Measurements from ENCODE around the gene PARN.
"Not testable (repeated sequence)": the region's sequence is repeated elsewhere in the genome, so short reads cannot be mapped to it uniquely, and the experiment has no call there.

PARN gene

DNA sequence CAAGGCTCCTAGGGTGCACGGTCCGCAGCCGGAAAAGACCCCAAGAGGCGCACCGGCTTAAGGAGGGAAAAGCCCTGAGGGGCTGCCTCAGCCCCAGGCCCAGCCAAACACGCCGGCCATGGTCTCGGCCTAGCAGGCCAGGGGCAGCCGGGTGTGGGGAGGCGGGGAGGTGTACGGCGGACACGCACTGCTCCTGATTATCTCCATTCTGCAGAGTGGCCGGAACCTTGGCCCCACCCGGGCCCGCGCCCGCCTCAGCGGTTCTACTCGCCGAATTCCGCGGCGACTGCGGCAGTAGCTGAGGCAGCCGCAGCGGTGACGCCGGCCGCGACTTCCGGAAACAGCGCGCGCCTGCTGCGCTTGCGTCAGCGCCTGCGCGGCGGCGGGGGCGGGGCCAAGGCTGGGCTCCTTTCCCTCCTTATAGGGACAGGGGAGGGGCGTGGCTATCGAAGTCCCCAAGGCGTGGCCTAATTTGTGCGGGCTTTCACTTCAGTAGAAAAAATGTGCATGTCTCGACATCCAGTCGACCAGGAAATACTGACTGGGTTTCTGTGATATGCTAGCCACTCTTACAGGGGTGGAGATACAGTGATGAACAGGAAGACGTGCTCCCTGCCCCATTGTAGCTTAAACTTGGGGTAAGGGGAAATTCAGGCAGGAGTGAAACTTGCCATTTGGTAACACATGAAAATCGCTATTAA lies at the start of gene PARN:
Gene PARN (minus strand): TSS at position 342 of the 701 bp plus-strand sequence. CDS start 135 bp downstream, at position 207.
- in situ Hi-C loops (cut with HindIII; ENCODE audit: low sequenced_read_pairs), result no loop called here

GRCh38 chr16:14678748-14679497 lies 48.9 kb upstream of the PARN start:
- in situ Hi-C loops (cut with HindIII; ENCODE audit: low sequenced_read_pairs), result no loop called here

DNA sequence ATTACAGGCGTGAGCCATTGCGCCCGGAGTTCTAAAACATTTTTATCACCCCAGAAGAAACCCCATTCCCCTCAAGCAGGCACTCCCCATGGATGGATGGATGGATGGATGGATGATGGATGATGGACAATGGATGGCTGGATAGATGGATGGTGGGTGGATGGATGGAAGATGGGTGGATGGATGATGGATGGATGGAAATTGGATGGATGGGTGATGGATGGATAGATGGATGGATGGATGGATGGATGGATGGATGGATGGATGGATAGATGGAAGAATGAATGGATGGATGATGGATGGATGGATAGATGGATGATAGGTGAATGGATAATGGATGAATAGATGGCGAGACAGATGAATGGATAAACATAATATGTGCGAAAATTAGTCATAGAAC lies 47.6 kb upstream of the PARN start:
- in situ Hi-C loops (cut with HindIII; ENCODE audit: low sequenced_read_pairs), result no loop called here

- in situ Hi-C loops (cut with HindIII; ENCODE audit: low sequenced_read_pairs), result no loop called here
Measured at GRCh38 chr16:14676633-14677032, 46.6 kb upstream of the PARN start.

GRCh38 chr16:14672403-14672971 lies 42.4 kb upstream of the PARN start:
- in situ Hi-C loops (cut with HindIII; ENCODE audit: low sequenced_read_pairs), result no loop called here

DNA sequence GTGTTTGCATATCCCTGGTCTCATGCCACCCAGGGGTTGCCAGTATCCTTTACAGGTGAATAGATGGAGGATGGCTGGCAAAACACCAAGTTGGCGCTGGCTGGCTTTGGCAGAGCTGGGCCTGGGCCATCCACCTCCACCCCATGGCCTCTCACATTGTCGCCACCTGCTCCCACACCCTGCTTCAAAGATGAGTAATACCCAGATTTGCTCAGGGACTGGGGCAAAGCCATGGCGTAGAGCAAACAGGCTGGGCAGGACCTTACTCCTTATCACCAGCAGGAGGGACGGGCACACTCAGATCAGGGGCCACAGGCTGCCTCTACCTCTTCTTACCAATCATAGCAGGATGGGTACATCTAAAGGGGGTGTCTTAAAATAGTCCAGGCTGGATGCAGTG lies 39.7 kb upstream of the PARN start:
- in situ Hi-C loops (cut with HindIII; ENCODE audit: low sequenced_read_pairs), result no loop called here

GRCh38 chr16:14668556-14669223 lies 38.6 kb upstream of the PARN start:
- in situ Hi-C loops (cut with HindIII; ENCODE audit: low sequenced_read_pairs), result no loop called here

DNA sequence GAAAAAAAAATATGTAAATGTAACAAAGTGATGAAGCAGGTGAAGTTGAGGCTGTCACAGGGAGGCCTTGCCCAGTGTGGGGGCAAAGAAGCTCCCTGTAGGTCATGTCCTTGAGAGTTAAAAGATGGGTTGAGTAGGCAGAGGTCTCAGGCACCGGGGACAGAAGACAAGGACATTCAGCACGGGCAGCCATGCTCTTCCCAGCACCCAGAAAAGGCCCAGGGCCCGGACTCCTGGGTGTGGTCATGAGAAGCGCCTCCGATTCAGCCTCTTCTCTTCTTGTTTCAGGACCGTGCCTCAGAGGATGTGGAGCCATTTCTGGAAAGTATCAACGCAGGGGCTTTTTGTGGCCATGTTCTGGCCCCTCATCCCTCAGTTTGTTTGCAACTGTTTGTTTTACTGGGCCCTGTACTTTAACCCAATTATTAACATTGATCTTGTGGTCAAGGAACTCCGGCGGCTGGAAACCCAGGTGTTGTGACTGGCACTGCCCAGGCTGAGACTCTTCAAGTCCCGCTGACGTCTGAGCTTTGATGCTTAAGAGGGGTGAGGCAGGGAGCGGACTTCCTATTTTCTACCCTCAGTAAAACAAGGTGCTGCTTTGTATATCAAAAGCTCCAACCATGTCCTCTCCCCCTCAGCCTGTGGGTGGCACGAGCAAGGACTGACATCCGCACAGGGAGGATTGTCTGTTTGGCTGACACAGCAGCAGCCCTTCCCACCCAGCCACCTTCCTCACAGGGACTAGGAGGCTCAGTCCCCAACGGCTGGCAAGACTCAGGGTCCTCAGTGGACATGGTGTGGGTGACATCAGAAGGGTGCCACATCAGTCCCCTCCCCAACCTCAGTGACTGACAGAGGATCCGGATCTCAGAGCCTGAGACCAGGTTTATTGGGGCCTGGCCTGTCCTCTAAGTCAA lies 37.5 kb upstream of the PARN start:
- in situ Hi-C loops (cut with HindIII; ENCODE audit: low sequenced_read_pairs), result no loop called here

- in situ Hi-C loops (cut with HindIII; ENCODE audit: low sequenced_read_pairs), result no loop called here
Measured at GRCh38 chr16:14658063-14658462, 28.0 kb upstream of the PARN start.

DNA sequence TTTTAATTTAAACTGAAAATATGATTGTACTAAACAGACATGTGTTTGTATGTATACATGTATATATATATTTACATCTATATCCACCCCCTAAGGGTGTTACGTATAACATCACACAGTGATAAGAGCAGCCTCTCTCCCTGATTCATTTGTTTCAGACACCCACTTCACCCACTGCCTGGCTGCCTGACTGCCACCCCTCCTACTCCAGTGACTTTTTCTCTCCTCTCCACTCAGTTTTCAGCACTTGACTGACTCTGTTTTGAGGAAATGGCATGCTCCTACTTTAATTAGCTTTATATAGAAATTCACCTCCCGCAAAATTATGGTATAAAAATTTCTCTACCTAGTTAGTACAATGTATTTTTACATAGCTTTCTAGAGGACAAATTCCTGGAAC lies 22.7 kb upstream of the PARN start:
- in situ Hi-C loops (cut with HindIII; ENCODE audit: low sequenced_read_pairs), result no loop called here

GRCh38 chr16:14650629-14651028 lies 20.6 kb upstream of the PARN start:
- in situ Hi-C loops (cut with HindIII; ENCODE audit: low sequenced_read_pairs), result no loop called here

DNA sequence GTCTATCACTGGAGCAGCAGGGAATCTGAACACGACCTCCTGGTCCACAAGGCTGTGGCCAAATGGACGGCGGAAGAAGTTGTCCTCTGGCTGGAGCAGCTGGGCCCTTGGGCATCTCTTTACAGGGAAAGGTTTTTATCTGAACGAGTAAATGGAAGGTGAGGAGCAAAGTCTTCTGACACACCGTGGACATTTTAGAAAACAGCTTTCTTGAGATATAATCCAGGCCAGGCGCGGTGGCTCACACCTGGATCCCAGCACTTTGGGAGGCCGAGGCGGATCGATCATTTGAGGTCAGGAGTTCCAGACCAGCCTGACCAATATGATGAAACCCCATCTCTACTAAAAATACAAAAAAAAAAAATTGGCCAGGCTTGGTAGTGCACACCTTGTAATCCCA lies 19.8 kb upstream of the PARN start:
- in situ Hi-C loops (cut with HindIII; ENCODE audit: low sequenced_read_pairs), result no loop called here

GRCh38 chr16:14641926-14642325 lies 11.9 kb upstream of the PARN start:
- in situ Hi-C loops (cut with HindIII; ENCODE audit: low sequenced_read_pairs), result no loop called here

GRCh38 chr16:14641206-14641605 lies 11.1 kb upstream of the PARN start:
- in situ Hi-C loops (cut with HindIII; ENCODE audit: low sequenced_read_pairs), result no loop called here

GRCh38 chr16:14640538-14640937 lies 10.5 kb upstream of the PARN start:
- in situ Hi-C loops (cut with HindIII; ENCODE audit: low sequenced_read_pairs), result no loop called here

- in situ Hi-C loops (cut with HindIII; ENCODE audit: low sequenced_read_pairs), result not testable (repeated sequence)
Measured at GRCh38 chr16:14636951-14637240, 6.8 kb upstream of the PARN start.

GRCh38 chr16:14636179-14636950 lies 6.3 kb upstream of the PARN start:
- in situ Hi-C loops (cut with HindIII; ENCODE audit: low sequenced_read_pairs), result not testable (repeated sequence)

- in situ Hi-C loops (cut with HindIII; ENCODE audit: low sequenced_read_pairs), result no loop called here
Measured at GRCh38 chr16:14635395-14636165, 5.5 kb upstream of the PARN start.

- in situ Hi-C loops (cut with HindIII; ENCODE audit: low sequenced_read_pairs), result no loop called here
Measured at GRCh38 chr16:14634389-14634725, 4.3 kb upstream of the PARN start.
